PC-9 (cell line): ENCODE data around the gene KCTD7. TPM values are rescaled to one million over a fixed set of nuclear protein-coding genes. Genes with fewer than 3 reads are reported as not detected.
"Not testable (repeated sequence)": the region's sequence is repeated elsewhere in the genome, so short reads cannot be mapped to it uniquely, and the experiment has no call there.

Experiments
- BruUV-seq: library from RNA; stranded (reverse); fragments of 400-500 nt; replicated peaks from 2 replicates; lab custom pipeline; 2021; lab: Mats Ljungman, UMichigan
- CTCF ChIA-PET: fragments of 300-600 bp; sonication (Branson Sonifier 250); formaldehyde crosslinking; loops from one replicate; lab custom pipeline; 2022; ENCODE audit warnings: antibody characterized with exemption; lab: Charles Lee
- POLR2A ChIA-PET: fragments of 300-600 bp; sonication (Branson Sonifier 250); formaldehyde crosslinking; loops from one replicate; lab custom pipeline; 2022; ENCODE audit warnings: antibody characterized with exemption; ENCODE audit not compliant: unreplicated experiment; lab: Charles Lee
- DNase-seq, 2 experiments: peaks; one replicate each; pipeline versions ENCODE4 v3.0.0 to v3.0.0-alpha.2; 2015 to 2022; ENCODE audit warnings: mixed read lengths in 1 of 2
- H2AFZ ChIP-seq: fragments of 200-600 bp; sonication (generic); 2 replicates; pipeline ENCODE4 v1.8.1; 2017; ENCODE audit warnings: antibody characterized with exemption
- H3F3A ChIP-seq: fragments of 200-600 bp; sonication (generic); 2 replicates; pipeline ENCODE4 v1.8.1; 2017; ENCODE audit warnings: antibody characterized with exemption, mild to moderate bottlenecking, low read depth; ENCODE audit not compliant: insufficient read depth
- H3K27ac ChIP-seq: fragments of 200-600 bp; sonication (generic); 2 replicates; pipeline ENCODE4 v1.6.1; 2016; ENCODE audit warnings: mixed run types
- H3K27me3 ChIP-seq: fragments of 200-600 bp; sonication (generic); 2 replicates; pipeline ENCODE4 v1.6.1; 2016; ENCODE audit warnings: low read depth, mixed run types; ENCODE audit not compliant: insufficient read depth
- H3K36me3 ChIP-seq: fragments of 200-600 bp; sonication (generic); 2 replicates; pipeline ENCODE4 v1.6.1; 2016; ENCODE audit warnings: low read depth, mixed run types
- H3K4me1 ChIP-seq: fragments of 200-600 bp; sonication (generic); replicated peaks from 2 replicates; pipeline ENCODE4 v1.6.1; 2016; ENCODE audit warnings: mixed run types; ENCODE audit not compliant: insufficient read depth
- H3K4me2 ChIP-seq: fragments of 200-600 bp; sonication (generic); 2 replicates; pipeline ENCODE4 v1.6.1; 2017; ENCODE audit warnings: mixed run types
- H3K4me3 ChIP-seq: fragments of 200-600 bp; sonication (generic); 2 replicates; pipeline ENCODE4 v1.6.1; 2016; ENCODE audit warnings: mixed run types
- H3K79me2 ChIP-seq: fragments of 200-600 bp; sonication (generic); 2 replicates; pipeline ENCODE4 v1.6.1; 2017; ENCODE audit warnings: low read depth, mixed run types
- H3K9me2 ChIP-seq: fragments of 200-600 bp; sonication (generic); 2 replicates; pipeline ENCODE4 v1.8.1; 2017; ENCODE audit warnings: mild to moderate bottlenecking; ENCODE audit not compliant: insufficient read depth
- H3K9me3 ChIP-seq: fragments of 200-600 bp; sonication (generic); 2 replicates; pipeline ENCODE4 v1.8.1; 2016; ENCODE audit warnings: low read depth; ENCODE audit not compliant: insufficient read depth
- H4K20me1 ChIP-seq: fragments of 200-600 bp; sonication (generic); 2 replicates; pipeline ENCODE4 v1.8.1; 2017; ENCODE audit not compliant: insufficient read depth
- EZH2 ChIP-seq: fragments of 200-600 bp; sonication (generic); IDR thresholded peaks from 2 replicates; pipeline ENCODE4 v1.8.0; 2017; ENCODE audit warnings: antibody characterized with exemption, low read depth
- intact Hi-C: fragments of 100-400 bp; cut with micrococcal nuclease; formaldehyde crosslinking; loops from one replicate; pipeline ENCODE4 v1.10.0; 2022; ENCODE audit not compliant: unreplicated experiment
- total RNA-seq: library from RNA; stranded (reverse); gene quantifications from 2 replicates; pipeline ENCODE4 v1.2.3, GENCODE V29; 2021
- TF ChIP-seq, protein P1 (sequence below): fragments of 200-600 bp; sonication (generic); conservative IDR thresholded peaks from 2 replicates; pipeline ENCODE4 v1.6.1; 2017; ENCODE audit warnings: mixed run types, antibody characterized with exemption, mild to moderate bottlenecking, moderate library complexity

The KCTD7 gene
- total RNA-seq, 1 experiment from 2014 or later: 7.1 TPM

DNA sequence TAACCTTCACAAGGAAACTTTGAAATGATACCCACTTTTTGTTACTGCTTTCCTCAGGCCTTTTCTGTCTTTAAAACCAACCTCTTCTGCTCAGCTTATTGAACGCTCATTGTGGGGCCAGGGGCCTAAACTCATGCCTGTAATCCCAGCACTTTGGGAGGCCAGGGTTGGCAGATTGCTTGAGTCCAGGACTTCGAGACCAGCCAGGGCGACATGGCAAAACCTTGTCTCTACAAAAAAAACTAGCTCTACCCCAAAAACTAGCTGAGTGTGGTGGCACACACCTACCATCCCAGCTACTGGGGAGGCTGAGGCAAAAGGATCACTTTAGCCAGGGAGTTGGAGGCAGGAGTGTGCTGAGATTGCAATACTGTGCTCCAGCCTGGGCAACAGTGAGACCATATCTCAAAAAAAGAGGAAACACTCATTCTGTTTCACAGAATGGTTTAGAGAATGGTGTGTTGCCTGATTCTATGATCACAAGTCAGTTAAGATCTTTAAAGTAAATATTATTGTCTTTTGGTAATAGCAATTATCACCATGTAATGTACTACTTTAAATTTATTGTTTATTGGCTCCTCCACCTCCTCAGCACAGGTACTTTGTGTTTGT lies 51.1 kb downstream of the KCTD7 start:
- intact Hi-C loops: no loop called here
- Histone ChIP-seq H2AFZ (no peak overlapping the region), H3K79me2 (peaks cover 35% of the 10 kb centered on the region), H3K36me3 (no peaks in the 10 kb centered on the region), H3F3A (peaks cover 8% of the 10 kb centered on the region; the same call in 1 of the 2 replicates), H3K27me3 (no peaks in the 10 kb centered on the region), H3K9me3 (no peaks in the 10 kb centered on the region), H3K4me1 (peaks cover 11% of the 10 kb centered on the region), H3K4me2 (no peak overlapping the region), H3K9me2 (no peaks in the 10 kb centered on the region), H3K27ac (no peak overlapping the region), H3K4me3 (no peak overlapping the region), H4K20me1 (no peaks in the 10 kb centered on the region; the same call in 1 of the 2 replicates)
- ChIA-PET POLR2A (no interaction called here), CTCF (no interaction called here)
- TF ChIP-seq, protein P1, sequence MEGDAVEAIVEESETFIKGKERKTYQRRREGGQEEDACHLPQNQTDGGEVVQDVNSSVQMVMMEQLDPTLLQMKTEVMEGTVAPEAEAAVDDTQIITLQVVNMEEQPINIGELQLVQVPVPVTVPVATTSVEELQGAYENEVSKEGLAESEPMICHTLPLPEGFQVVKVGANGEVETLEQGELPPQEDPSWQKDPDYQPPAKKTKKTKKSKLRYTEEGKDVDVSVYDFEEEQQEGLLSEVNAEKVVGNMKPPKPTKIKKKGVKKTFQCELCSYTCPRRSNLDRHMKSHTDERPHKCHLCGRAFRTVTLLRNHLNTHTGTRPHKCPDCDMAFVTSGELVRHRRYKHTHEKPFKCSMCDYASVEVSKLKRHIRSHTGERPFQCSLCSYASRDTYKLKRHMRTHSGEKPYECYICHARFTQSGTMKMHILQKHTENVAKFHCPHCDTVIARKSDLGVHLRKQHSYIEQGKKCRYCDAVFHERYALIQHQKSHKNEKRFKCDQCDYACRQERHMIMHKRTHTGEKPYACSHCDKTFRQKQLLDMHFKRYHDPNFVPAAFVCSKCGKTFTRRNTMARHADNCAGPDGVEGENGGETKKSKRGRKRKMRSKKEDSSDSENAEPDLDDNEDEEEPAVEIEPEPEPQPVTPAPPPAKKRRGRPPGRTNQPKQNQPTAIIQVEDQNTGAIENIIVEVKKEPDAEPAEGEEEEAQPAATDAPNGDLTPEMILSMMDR: no peak
- TF ChIP-seq EZH2: no peak
- no TSS peak for BruUV-seq
- no peak for DNase-seq

DNA sequence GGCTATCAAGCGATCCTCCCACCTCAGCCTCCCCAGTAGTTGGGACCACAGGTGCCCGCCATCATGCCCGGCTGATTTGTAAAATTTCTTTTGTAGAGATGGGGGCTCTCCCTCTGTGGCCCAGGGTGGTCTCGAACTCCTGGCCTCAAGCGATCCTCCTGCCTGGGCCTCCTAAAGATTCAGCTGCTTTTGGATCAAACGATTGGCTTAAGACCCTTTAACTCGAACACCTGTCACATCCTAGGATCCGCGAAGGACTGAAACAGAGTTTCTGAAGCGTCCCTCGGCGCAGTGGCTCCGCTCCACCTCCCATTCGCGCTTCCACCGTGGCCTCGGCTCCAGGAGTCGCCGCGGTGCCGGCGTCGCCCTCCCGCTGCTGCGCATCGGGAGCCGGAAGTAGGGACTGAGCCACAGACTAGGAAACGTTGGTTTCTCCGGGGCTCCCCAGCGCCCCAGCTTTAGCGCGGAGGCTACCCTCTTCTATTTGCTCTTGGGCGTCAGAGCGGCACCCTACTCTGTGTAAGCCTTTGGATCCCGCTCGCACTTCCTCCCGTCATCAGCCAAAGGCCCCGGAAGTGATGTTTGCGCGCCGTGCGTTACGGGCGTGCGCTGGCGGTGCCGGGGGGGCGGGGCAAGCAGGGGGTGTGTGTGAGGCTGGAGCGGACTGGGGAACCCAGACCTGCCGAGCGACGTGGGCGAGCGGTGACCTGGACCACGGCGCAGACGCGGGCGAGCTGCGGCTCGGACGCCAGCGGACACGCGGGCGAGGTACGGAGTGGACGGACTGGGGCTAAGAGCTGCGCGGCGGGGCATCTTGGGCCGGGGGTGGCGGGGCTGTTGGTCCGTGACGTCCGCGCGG lies 53.0 kb downstream of the KCTD7 start:
- peak overlapping the region; percentile 85 for H3K4me2 ChIP-seq
- no peaks in the 10 kb centered on the region for H3K36me3 ChIP-seq
- H3K4me3 ChIP-seq: peak overlapping the region; percentile 89
- peak; percentile 91 to 96 for DNase-seq
- intact Hi-C loops: loop anchor here (1.0 to 2.0 kb wide), 3 partner anchors 27 to 89 kb away; partner anchors contain the start of gene RABGEF1
- no peaks in the 10 kb centered on the region for H3K27me3 ChIP-seq
- TF ChIP-seq EZH2: no peak
- TF ChIP-seq, protein P1: no peak
- ChIA-PET POLR2A (interaction anchor here (0.7 kb wide), 1 partner anchor 581 kb away, joined by 4 read pairs; no protein-coding TSS in a partner anchor), CTCF (no interaction called here)
- peak overlapping the region; percentile 77 for H3K27ac ChIP-seq
- no peaks in the 10 kb centered on the region for H3K9me2 ChIP-seq
- H4K20me1 ChIP-seq: no peaks in the 10 kb centered on the region; the same call in 1 of the 2 replicates
- peaks cover 47% of the 10 kb centered on the region for H3K79me2 ChIP-seq
- H3F3A ChIP-seq: peaks cover 13% of the 10 kb centered on the region; the same call in 1 of the 2 replicates
- H3K4me1 ChIP-seq: peaks cover 11% of the 10 kb centered on the region
- TSS peak; percentile 81 for BruUV-seq
- H2AFZ ChIP-seq: peak overlapping the region; percentile 89
- H3K9me3 ChIP-seq: no peaks in the 10 kb centered on the region

DNA sequence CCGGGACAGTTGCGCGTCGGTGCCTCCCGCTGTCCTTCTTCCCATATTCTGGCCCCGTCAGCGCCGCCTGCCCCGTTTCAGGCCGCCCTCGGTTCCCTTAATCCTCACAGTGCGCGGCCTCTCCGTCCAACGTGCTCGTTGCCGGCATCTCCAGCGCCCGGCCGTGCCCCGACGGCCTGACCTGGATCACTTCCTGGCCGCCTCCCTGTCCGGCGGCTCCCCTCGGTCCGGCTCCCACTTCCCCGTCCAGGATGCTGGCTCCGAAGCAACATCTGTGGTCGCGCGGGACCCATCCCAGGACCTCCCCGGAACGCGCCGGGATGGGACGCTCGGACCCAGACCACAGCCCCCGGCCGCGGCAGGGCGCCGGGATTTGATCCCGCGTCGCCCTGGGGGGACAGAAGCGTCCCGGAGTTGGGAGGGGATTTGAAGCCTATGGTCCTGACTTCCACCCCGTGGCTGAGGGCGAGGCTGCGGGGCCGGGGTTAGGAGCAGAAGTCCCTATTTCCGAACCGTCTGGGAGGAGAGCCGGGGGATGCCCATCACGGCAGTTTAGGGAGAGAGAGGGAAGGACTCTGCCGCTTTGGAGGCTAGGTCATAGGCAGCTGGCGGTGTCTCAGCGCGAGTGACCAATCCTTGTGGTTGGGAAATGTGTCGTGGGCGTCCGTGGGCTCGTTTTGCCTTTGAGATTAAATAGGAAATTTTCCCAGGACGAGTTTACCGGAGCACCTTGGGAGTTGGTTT lies 53.8 kb downstream of the KCTD7 start:
- POLR2A ChIA-PET: interaction anchor here (0.6 kb wide), 1 partner anchor 28 kb away, joined by 5 read pairs; no protein-coding TSS in a partner anchor
- H3F3A ChIP-seq: peaks cover 13% of the 10 kb centered on the region; the same call in 1 of the 2 replicates
- H3K27me3 ChIP-seq: no peaks in the 10 kb centered on the region
- CTCF ChIA-PET: interaction anchor here (0.6 kb wide), 1 partner anchor 960 kb away, joined by 3 read pairs; no protein-coding TSS in a partner anchor
- peaks cover 11% of the 10 kb centered on the region for H3K4me1 ChIP-seq
- no peak for DNase-seq
- TSS peak; percentile 38 for BruUV-seq
- H2AFZ ChIP-seq: peak overlapping the region; percentile 89
- H3K36me3 ChIP-seq: no peaks in the 10 kb centered on the region
- TF ChIP-seq, protein P1: no peak
- no peak for TF ChIP-seq EZH2
- H3K4me2 ChIP-seq: peak overlapping the region; percentile 85
- no peaks in the 10 kb centered on the region for H3K9me3 ChIP-seq
- H3K79me2 ChIP-seq: peaks cover 54% of the 10 kb centered on the region
- peak overlapping the region; percentile 77; the same call in 1 of the 2 replicates for H3K27ac ChIP-seq
- H3K9me2 ChIP-seq: no peaks in the 10 kb centered on the region
- H4K20me1 ChIP-seq: no peaks in the 10 kb centered on the region; the same call in 1 of the 2 replicates
- intact Hi-C loops: loop anchor here (1.0 to 2.0 kb wide), 3 partner anchors 28 to 90 kb away; partner anchors contain the start of gene RABGEF1
- H3K4me3 ChIP-seq: peak overlapping the region; percentile 89

DNA sequence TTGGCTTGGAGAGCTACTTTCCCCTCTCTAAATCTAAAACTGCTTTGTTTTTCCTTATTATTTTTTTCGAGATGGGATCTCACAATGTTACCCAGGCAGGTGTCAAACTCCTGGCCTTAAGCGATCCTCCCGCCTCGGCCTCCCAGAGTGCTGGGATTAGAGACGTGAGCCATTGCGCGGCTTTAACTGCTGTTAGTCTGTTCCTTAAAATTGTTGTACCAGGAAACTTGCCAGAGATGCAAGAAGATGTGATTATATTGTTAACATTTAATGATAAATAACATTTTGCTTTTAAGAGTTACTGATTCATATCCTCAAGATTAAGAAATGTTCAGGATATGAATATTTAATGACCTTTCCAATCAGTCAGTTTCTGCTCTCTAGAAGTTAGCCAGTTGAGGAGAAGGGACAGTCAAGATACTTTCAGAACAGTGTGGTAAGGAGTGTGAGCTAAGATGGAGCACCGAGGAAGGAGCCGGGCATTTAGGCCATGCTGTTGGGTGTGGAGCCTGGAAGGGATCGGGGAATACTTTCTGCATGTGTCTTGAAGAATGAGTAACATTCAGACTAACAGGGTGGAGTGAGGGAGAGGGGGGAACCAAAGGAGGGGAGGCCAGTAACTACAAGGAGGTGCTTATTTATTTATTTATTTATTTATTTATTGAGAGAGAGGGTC lies 54.6 kb downstream of the KCTD7 start:
- not testable (repeated sequence) for H3K27ac ChIP-seq, H4K20me1 ChIP-seq, H3K27me3 ChIP-seq, H3K9me3 ChIP-seq, DNase-seq, H3K9me2 ChIP-seq, BruUV-seq, H3K36me3 ChIP-seq
- H3K4me2 ChIP-seq: peak overlapping the region; percentile 85
- intact Hi-C loops: loop anchor here (2.0 kb wide), 1 partner anchor 58 kb away; the partner anchor contains the start of gene RABGEF1
- peaks cover 11% of the 10 kb centered on the region for H3K4me1 ChIP-seq
- POLR2A ChIA-PET: interaction anchor here (0.5 to 0.7 kb wide), 3 partner anchors 15 to 314 kb away, joined by 4 to 6 read pairs (median 5); partner anchors contain the start of gene TYW1
- H3F3A ChIP-seq: peaks cover 13% of the 10 kb centered on the region; the same call in 1 of the 2 replicates
- CTCF ChIA-PET: interaction anchor here (0.6 kb wide), 1 partner anchor 961 kb away, joined by 3 read pairs; no protein-coding TSS in a partner anchor
- H3K79me2 ChIP-seq: peaks cover 54% of the 10 kb centered on the region
- peak overlapping the region; percentile 89; the same call in 1 of the 2 replicates for H2AFZ ChIP-seq
- H3K4me3 ChIP-seq: peak overlapping the region; percentile 89; the same call in 1 of the 2 replicates
